Uterus (tissue), 4 donors: Measurements from ENCODE around the gene ADORA1. TPM values are rescaled to one million over a fixed set of nuclear protein-coding genes. Genes with fewer than 3 reads are reported as not detected.

Experiments
- DNase-seq, 2 donors: peaks; one replicate each; pipeline ENCODE4 v3.0.0-alpha.2; 2019 to 2020
- H3K27ac ChIP-seq, 2 donors: fragments of 200-600 bp; sonication (generic); 1 replicate in 1 of 2; 2 replicates in 1 of 2; pipeline ENCODE4 v1.5.1; 2016 to 2018
- H3K27me3 ChIP-seq, 2 donors: fragments of 200-600 bp; sonication (generic); one replicate each; pipeline ENCODE4 v1.5.1; 2018 to 2019; ENCODE audit warnings: control low read depth in 1 of 2
- H3K36me3 ChIP-seq, 2 donors: fragments of 200-600 bp; sonication (generic); one replicate each; pipeline ENCODE4 v1.5.1; 2019; ENCODE audit warnings: control low read depth in 1 of 2
- H3K4me1 ChIP-seq, 2 donors: fragments of 200-600 bp; sonication (generic); one replicate each; pipeline ENCODE4 v1.5.1; 2018 to 2019; ENCODE audit warnings: control low read depth in 1 of 2
- H3K4me3 ChIP-seq, 2 donors: fragments of 200-600 bp; sonication (generic); 1 replicate in 1 of 2; 2 replicates in 1 of 2; pipeline ENCODE4 v1.5.1; 2018 to 2019; ENCODE audit warnings: mild to moderate bottlenecking in 1 of 2
- H3K9me3 ChIP-seq, 2 donors: fragments of 200-600 bp; sonication (generic); one replicate each; pipeline ENCODE4 v1.5.1; 2019; ENCODE audit warnings: control low read depth in 1 of 2
- POLR2A ChIP-seq, 2 donors: fragments of 450-650 bp; IDR thresholded peaks; one replicate each; pipeline ENCODE4 v1.6.1; 2016; ENCODE audit warnings: antibody characterized with exemption in 2 of 2, mild to moderate bottlenecking in 1 of 2, moderate library complexity in 1 of 2
- intact Hi-C: fragments of 100-400 bp; cut with DNase I; formaldehyde crosslinking; loops from one replicate; pipeline ENCODE4 v1.15.1; 2023; ENCODE audit warnings: low total_unique reads
- total RNA-seq, 4 donors: library from RNA; depleted of rRNA in 3 of 4; stranded (reverse); fragments of >200 nt in 3 of 4; gene quantifications; one replicate each; pipeline versions ENCODE4 v1.1.0 to v1.2.4, GENCODE V29; 2014 to 2023
- TF ChIP-seq, protein P1 (sequence below), 4 experiments: fragments of 200-600 bp in 2 of 4; fragments of 450-650 bp in 2 of 4; sonication (generic) in 2 of 4; IDR thresholded peaks; one replicate each; pipeline ENCODE4 v1.5.1; 2016 to 2019; ENCODE audit warnings: antibody characterized with exemption in 4 of 4, mild to moderate bottlenecking in 2 of 4, moderate library complexity in 1 of 4
- donor health status: DM: yes; HTN: yes; CAD: no.

The ADORA1 gene
- total RNA-seq, 4 donors from 2014 or later: 3.0 TPM; not detected in 2

DNA sequence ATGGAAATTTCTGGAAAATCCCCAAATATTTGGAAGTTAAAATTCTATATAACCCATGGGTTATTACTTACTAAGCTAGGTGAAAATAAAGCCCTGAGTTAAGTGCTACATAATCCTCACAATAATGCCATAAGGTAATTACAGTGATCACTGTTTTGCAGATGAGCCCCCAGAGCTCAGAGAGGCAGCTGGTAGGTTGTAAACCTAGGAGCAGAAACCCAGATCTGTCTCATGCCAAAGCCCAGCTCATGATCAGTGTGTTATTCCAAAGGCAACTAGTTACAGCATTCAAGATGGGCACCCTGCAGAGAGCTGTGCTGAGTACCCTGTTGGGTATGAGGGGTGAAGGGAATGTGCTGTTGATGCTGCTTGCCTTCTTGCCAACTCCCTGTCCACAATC is 31.0 kb upstream of the ADORA1 start:
- peaks cover 0 to 8% of the 10 kb centered on the region in 2 donors for H3K9me3 ChIP-seq
- H3K36me3 ChIP-seq: no peaks in the 10 kb centered on the region
- H3K4me3 ChIP-seq: no peak overlapping the region
- no peak overlapping the region for H3K27ac ChIP-seq
- intact Hi-C loops: no loop called here
- H3K4me1 ChIP-seq: no peaks in the 10 kb centered on the region
- H3K27me3 ChIP-seq: no peaks in the 10 kb centered on the region
- TF ChIP-seq, protein P1, sequence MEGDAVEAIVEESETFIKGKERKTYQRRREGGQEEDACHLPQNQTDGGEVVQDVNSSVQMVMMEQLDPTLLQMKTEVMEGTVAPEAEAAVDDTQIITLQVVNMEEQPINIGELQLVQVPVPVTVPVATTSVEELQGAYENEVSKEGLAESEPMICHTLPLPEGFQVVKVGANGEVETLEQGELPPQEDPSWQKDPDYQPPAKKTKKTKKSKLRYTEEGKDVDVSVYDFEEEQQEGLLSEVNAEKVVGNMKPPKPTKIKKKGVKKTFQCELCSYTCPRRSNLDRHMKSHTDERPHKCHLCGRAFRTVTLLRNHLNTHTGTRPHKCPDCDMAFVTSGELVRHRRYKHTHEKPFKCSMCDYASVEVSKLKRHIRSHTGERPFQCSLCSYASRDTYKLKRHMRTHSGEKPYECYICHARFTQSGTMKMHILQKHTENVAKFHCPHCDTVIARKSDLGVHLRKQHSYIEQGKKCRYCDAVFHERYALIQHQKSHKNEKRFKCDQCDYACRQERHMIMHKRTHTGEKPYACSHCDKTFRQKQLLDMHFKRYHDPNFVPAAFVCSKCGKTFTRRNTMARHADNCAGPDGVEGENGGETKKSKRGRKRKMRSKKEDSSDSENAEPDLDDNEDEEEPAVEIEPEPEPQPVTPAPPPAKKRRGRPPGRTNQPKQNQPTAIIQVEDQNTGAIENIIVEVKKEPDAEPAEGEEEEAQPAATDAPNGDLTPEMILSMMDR (IDR thresholded peaks at IDR 0.05): no peak
- no peak for TF ChIP-seq POLR2A (IDR thresholded peaks at IDR 0.05)
- no peak for DNase-seq

DNA sequence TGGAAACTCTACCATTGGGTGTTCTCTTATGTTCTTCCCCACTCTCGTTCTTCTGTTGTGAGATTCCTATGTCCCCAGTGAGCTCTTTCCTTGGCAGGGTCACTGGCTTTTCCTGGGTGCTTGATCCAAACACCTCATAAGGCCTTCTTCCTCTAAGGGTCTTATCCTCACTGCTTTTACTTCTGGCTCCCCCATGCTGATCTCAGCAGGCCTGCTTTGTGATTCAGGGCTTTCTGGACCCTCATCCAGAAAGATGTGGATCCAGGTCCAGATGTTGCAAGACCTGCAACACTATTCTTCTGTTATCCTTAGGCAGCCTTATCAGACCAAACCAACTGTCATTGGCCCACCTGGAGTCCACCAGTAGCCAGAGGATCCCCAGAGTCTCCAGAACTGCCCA is 30.5 kb upstream of the ADORA1 start:
- no peak overlapping the region for H3K27ac ChIP-seq
- no peak overlapping the region for H3K4me3 ChIP-seq
- no peak for DNase-seq
- intact Hi-C loops: no loop called here
- H3K9me3 ChIP-seq: peaks cover 0 to 8% of the 10 kb centered on the region in 2 donors
- H3K4me1 ChIP-seq: no peaks in the 10 kb centered on the region
- TF ChIP-seq, protein P1 (IDR thresholded peaks at IDR 0.05): no peak
- TF ChIP-seq POLR2A (IDR thresholded peaks at IDR 0.05): no peak
- H3K27me3 ChIP-seq: no peaks in the 10 kb centered on the region
- no peaks in the 10 kb centered on the region for H3K36me3 ChIP-seq

DNA sequence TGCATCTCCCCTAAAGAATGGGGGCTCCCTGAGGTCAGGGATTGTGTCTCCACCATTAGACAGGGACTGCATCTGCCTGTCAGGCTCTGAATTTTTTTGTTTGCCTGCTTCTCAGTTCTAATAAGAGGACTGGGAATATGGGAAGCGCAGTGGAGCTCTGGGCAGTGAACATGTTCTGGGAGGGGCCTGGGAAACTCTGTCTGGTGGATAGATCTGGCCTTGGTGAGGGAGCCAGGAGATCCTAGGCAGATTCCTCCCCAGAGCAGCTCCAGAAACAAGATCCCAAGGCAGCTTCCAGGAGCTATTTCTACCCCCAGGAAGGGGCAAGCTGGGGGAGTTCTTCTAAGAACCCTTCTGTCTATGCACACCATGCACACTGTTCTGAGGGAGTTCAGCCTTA is 29.1 kb upstream of the ADORA1 start:
- Histone ChIP-seq H3K36me3 (no peaks in the 10 kb centered on the region), H3K27me3 (no peaks in the 10 kb centered on the region), H3K9me3 (peaks cover 0 to 8% of the 10 kb centered on the region in 2 donors), H3K4me3 (no peak overlapping the region), H3K27ac (no peak overlapping the region), H3K4me1 (no peaks in the 10 kb centered on the region)
- no peak for DNase-seq
- intact Hi-C loops: no loop called here
- TF ChIP-seq, protein P1 (IDR thresholded peaks at IDR 0.05): no peak
- no peak for TF ChIP-seq POLR2A (IDR thresholded peaks at IDR 0.05)

DNA sequence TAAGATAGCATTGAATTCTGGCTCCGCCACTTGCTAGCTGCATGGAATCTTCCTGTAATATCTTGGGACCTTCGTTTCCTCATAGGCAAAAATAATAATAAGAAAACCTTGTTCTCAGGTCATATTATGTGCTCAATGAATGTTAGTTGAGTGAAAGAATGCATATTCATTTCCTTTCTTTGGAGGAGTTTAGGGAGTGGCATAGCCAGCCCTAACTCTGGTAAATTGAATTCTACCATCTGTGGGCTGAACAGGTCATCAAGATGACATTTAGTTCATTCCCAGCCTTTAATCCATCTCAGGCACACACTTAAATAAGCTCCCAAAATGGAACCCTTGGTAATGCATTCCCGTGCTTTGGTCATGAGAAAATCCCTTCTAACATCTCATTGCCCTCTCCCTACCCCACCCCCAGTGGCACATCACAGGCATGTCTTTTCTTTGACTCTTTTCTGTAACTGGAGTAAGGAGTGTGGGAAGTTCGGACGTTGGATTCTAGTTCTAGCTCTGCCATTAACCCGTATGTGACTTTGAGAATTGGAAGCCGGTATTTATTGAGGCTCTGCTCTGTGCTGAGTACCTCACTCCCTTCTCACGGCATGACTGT is 28.5 kb upstream of the ADORA1 start:
- no peak for DNase-seq
- TF ChIP-seq POLR2A (IDR thresholded peaks at IDR 0.05): no peak
- TF ChIP-seq, protein P1 (IDR thresholded peaks at IDR 0.05): no peak
- H3K27ac ChIP-seq: no peak overlapping the region
- no peak overlapping the region for H3K4me3 ChIP-seq
- intact Hi-C loops: no loop called here
- no peaks in the 10 kb centered on the region for H3K4me1 ChIP-seq
- peaks cover 0 to 8% of the 10 kb centered on the region in 2 donors for H3K9me3 ChIP-seq
- no peaks in the 10 kb centered on the region for H3K27me3 ChIP-seq
- H3K36me3 ChIP-seq: no peaks in the 10 kb centered on the region

- Histone ChIP-seq H3K4me3 (no peak overlapping the region), H3K27ac (no peak overlapping the region), H3K9me3 (peaks cover 0 to 5% of the 10 kb centered on the region in 2 donors), H3K4me1 (no peaks in the 10 kb centered on the region), H3K27me3 (no peaks in the 10 kb centered on the region), H3K36me3 (no peaks in the 10 kb centered on the region)
- TF ChIP-seq, protein P1 (IDR thresholded peaks at IDR 0.05): no peak
- TF ChIP-seq POLR2A (IDR thresholded peaks at IDR 0.05): no peak
- intact Hi-C loops: no loop called here
- DNase-seq: no peak
Measured at GRCh38 chr1:203099805-203100515, 27.6 kb upstream of the ADORA1 start.
